SK-N-SH (cell line): ENCODE results near the gene MAK. TPM values are rescaled to one million over a fixed set of nuclear protein-coding genes. Genes with fewer than 3 reads are reported as not detected.

ENCODE experiments used
- CTCF ChIA-PET: fragments of 300-600, 350-600 bp; formaldehyde crosslinking; extraction: SDS; loops from one replicate; lab custom pipeline; 2021; lab: Yijun Ruan, JAX
- POLR2A ChIA-PET: fragments of 350-600 bp; sonication (Branson Sonifier 250); formaldehyde crosslinking; extraction: SDS; loops from one replicate; lab custom pipeline; 2020; ENCODE audit warnings: antibody characterized with exemption, inconsistent platforms; lab: Yijun Ruan, JAX
- DNase-seq: peaks from one replicate; pipeline ENCODE4 v3.0.0; 2012
- H2AFZ ChIP-seq: fragments of 200-600 bp; sonication (generic); 2 replicates; pipeline ENCODE4 v1.8.1; 2016; ENCODE audit warnings: antibody characterized with exemption, mild to moderate bottlenecking, low read depth
- H3F3A ChIP-seq: fragments of 200-600 bp; sonication (generic); replicated peaks from 2 replicates; pipeline ENCODE3; 2016; ENCODE audit warnings: antibody characterized with exemption, mild to moderate bottlenecking; ENCODE audit not compliant: insufficient read depth
- H3K27ac ChIP-seq, 2 experiments: fragments of 200-500 bp in 1 of 2; fragments of 200-600 bp in 1 of 2; sonication (Bioruptor generic) in 1 of 2; sonication (generic), shearing (Covaris generic) in 1 of 2; 2 replicates each; pipeline versions ENCODE4 v1.5.1 to v1.6.1; 2014 to 2016; ENCODE audit warnings: low read depth in 2 of 2, inconsistent platforms in 1 of 2, low read length in 1 of 2, mild to moderate bottlenecking in 1 of 2, mixed read lengths in 1 of 2
- H3K27me3 ChIP-seq: fragments of 200-600 bp; sonication (generic), shearing (Covaris generic); 2 replicates; pipeline ENCODE4 v1.6.1; 2016; ENCODE audit warnings: mixed run types; ENCODE audit not compliant: insufficient read depth
- H3K36me3 ChIP-seq, 2 experiments: fragments of 200-500 bp in 1 of 2; fragments of 200-600 bp in 1 of 2; sonication (Bioruptor generic) in 1 of 2; sonication (generic) in 1 of 2; replicated peaks in 1 of 2; 2 replicates each; pipeline versions ENCODE3 to v1.5.1; 2014 to 2016; ENCODE audit warnings: low read length in 1 of 2, mild to moderate bottlenecking in 1 of 2; ENCODE audit not compliant: insufficient read depth in 2 of 2, control insufficient read depth in 1 of 2
- H3K4me1 ChIP-seq, 2 experiments: fragments of 200-500 bp in 1 of 2; fragments of 200-600 bp in 1 of 2; sonication (Bioruptor generic) in 1 of 2; sonication (generic), shearing (Covaris generic) in 1 of 2; 2 replicates each; pipeline versions ENCODE4 v1.5.1 to v1.6.1; 2014 to 2016; ENCODE audit warnings: low read depth in 1 of 2, low read length in 1 of 2, mixed run types in 1 of 2; ENCODE audit not compliant: insufficient read depth in 2 of 2, control insufficient read depth in 1 of 2
- H3K4me2 ChIP-seq: fragments of 200-600 bp; sonication (generic), shearing (Covaris generic); 2 replicates; pipeline ENCODE4 v1.6.1; 2017; ENCODE audit warnings: mixed run types
- H3K4me3 ChIP-seq, 2 experiments: fragments of 200-500 bp in 1 of 2; fragments of 200-600 bp in 1 of 2; sonication (Bioruptor generic) in 1 of 2; sonication (generic), shearing (Covaris generic) in 1 of 2; 2 replicates each; pipeline versions ENCODE4 v1.5.1 to v1.8.1; 2014 to 2016; ENCODE audit warnings: low read depth in 2 of 2, inconsistent platforms in 1 of 2, low read length in 1 of 2, mild to moderate bottlenecking in 1 of 2, mixed read lengths in 1 of 2, moderate library complexity in 1 of 2
- H3K79me2 ChIP-seq: fragments of 200-600 bp; sonication (generic); 2 replicates; pipeline ENCODE4 v1.8.1; 2017; ENCODE audit warnings: mild to moderate bottlenecking; ENCODE audit not compliant: insufficient read depth
- H3K9ac ChIP-seq: fragments of 200-600 bp; sonication (generic); 2 replicates; pipeline ENCODE4 v1.6.1; 2017; ENCODE audit warnings: mixed run types
- H3K9me2 ChIP-seq: fragments of 200-600 bp; sonication (generic); 2 replicates; pipeline ENCODE4 v1.6.1; 2017; ENCODE audit warnings: mixed run types
- H3K9me3 ChIP-seq: fragments of 200-600 bp; sonication (generic); 2 replicates; pipeline ENCODE4 v1.6.1; 2017; ENCODE audit warnings: mixed run types, mild to moderate bottlenecking, moderate library complexity
- H4K20me1 ChIP-seq: fragments of 200-600 bp; sonication (generic); 2 replicates; pipeline ENCODE4 v1.6.1; 2017; ENCODE audit warnings: mild to moderate bottlenecking, mixed run types; ENCODE audit not compliant: insufficient read depth
- CHD2 ChIP-seq: fragments of 150-350 bp; IDR thresholded peaks from 2 replicates; pipeline ENCODE4 v1.6.1; 2018; ENCODE audit warnings: low read length; ENCODE audit not compliant: partially characterized antibody
- ELF1 ChIP-seq: IDR thresholded peaks from 2 replicates; pipeline ENCODE4 v1.4.0; 2012
- EP300 ChIP-seq, 2 experiments: IDR thresholded peaks; 2 replicates each; pipeline versions ENCODE4 v1.4.0 to v1.6.1; 2012; ENCODE audit warnings: borderline replicate concordance in 1 of 2, low read depth in 1 of 2, low read length in 1 of 2
- FOXM1 ChIP-seq: IDR thresholded peaks from 2 replicates; pipeline ENCODE4 v1.4.0; 2012; ENCODE audit warnings: low read depth, mild to moderate bottlenecking
- GABPA ChIP-seq: IDR thresholded peaks from 2 replicates; pipeline ENCODE4 v1.4.0; 2012; ENCODE audit warnings: low read depth, mild to moderate bottlenecking
- MEF2A ChIP-seq: IDR thresholded peaks from 2 replicates; pipeline ENCODE4 v1.4.0; 2012; ENCODE audit warnings: low read depth, borderline replicate concordance
- NFIC ChIP-seq: IDR thresholded peaks from 2 replicates; pipeline ENCODE4 v1.4.0; 2012; ENCODE audit warnings: borderline replicate concordance
- POLR2AphosphoS5 ChIP-seq: IDR thresholded peaks from 2 replicates; pipeline ENCODE4 v1.6.1; 2012; ENCODE audit warnings: low read depth, low read length
- RAD21 ChIP-seq: IDR thresholded peaks from 2 replicates; pipeline ENCODE4 v1.6.1; 2012; ENCODE audit warnings: mild to moderate bottlenecking, low read length
- RCOR1 ChIP-seq: fragments of 150-350 bp; IDR thresholded peaks from 2 replicates; pipeline ENCODE4 v1.6.1; 2017; ENCODE audit warnings: antibody characterized with exemption, low read length
- RFX5 ChIP-seq: IDR thresholded peaks from 2 replicates; pipeline ENCODE4 v1.6.1; 2012; ENCODE audit warnings: mild to moderate bottlenecking, improper control_type of control experiment, low read length
- RXRA ChIP-seq: IDR thresholded peaks from 2 replicates; pipeline ENCODE4 v1.4.0; 2012; ENCODE audit warnings: low read depth, mild to moderate bottlenecking, borderline replicate concordance
- SMC3 ChIP-seq: IDR thresholded peaks from 2 replicates; pipeline ENCODE4 v1.6.1; 2012; ENCODE audit warnings: low read depth, low read length, improper control_type of control experiment
- TCF12 ChIP-seq: IDR thresholded peaks from 2 replicates; pipeline ENCODE4 v1.4.0; 2012
- TEAD4 ChIP-seq: IDR thresholded peaks from 2 replicates; pipeline ENCODE4 v1.4.0; 2012; ENCODE audit warnings: mild to moderate bottlenecking, borderline replicate concordance; ENCODE audit not compliant: insufficient read depth
- YY1 ChIP-seq: IDR thresholded peaks from 2 replicates; pipeline ENCODE4 v1.4.0; 2012; ENCODE audit warnings: low read depth, mild to moderate bottlenecking
- WGBS: methylation state at CpG from one replicate; pipeline ENCODE4 v1.1.6; 2017; ENCODE audit warnings: low lambda C conversion rate; 5-methylcytosine and 5-hydroxymethylcytosine counted together
- polyA plus RNA-seq, 3 experiments: library from polyadenylated mRNA; depleted of rRNA; stranded (reverse); fragments of >200 nt; gene quantifications; 2 replicates each; pipeline ENCODE4 v1.2.3, GENCODE V29; 2012
- TF ChIP-seq, protein P1 (sequence below): fragments of 150-350 bp; IDR thresholded peaks from 2 replicates; pipeline ENCODE4 v1.6.1; 2016; ENCODE audit warnings: mild to moderate bottlenecking, low read depth, low read length
- TF ChIP-seq, protein P2 (sequence below): IDR thresholded peaks from 2 replicates; pipeline ENCODE4 v1.4.0; 2012; ENCODE audit warnings: low read depth, borderline replicate concordance
- TF ChIP-seq, protein P3 (sequence below): IDR thresholded peaks from 2 replicates; pipeline ENCODE4 v1.6.1; 2012; ENCODE audit warnings: mild to moderate bottlenecking, low read depth, low read length, moderate library complexity
- TF ChIP-seq, protein P4 (sequence below): fragments of 150-350 bp; IDR thresholded peaks from 2 replicates; pipeline ENCODE4 v1.6.1; 2017; ENCODE audit warnings: antibody characterized with exemption, low read length, low read depth, borderline replicate concordance

The MAK gene
- polyA plus RNA-seq, 1 of the 3 experiments (the other 2 are of a cell fraction): 0.02 TPM

DNA sequence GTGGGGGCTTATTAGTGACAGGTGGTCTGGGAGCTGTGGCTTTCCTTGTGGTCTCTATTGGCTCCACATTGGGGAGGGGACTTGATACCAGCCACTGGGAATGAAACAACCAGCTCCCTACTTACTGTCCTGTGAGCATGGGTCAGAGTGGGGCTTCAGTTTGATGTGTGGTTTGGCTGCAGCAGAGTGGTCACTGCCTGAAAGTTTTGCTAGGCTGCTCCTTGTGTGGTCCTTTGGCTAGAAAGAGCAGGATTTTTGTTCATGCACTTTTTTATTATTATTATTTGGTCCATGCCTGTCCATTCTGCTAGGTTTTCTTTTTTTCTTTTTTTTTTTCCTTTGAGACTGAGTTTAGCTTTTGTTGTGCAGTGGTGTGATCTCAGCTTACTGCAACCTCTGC lies 98.3 kb downstream of the MAK start:
- Histone ChIP-seq H4K20me1 (no peaks in the 10 kb centered on the region), H3F3A (peaks cover 5% of the 10 kb centered on the region), H3K4me2 (no peak overlapping the region), H3K4me1 (no peaks in the 10 kb centered on the region), H3K9ac (no peak overlapping the region), H2AFZ (no peak overlapping the region), H3K27me3 (no peaks in the 10 kb centered on the region), H3K4me3 (no peak overlapping the region), H3K9me2 (no peaks in the 10 kb centered on the region), H3K36me3 (peaks cover 0 to 11% of the 10 kb centered on the region in 2 experiments), H3K27ac (no peak overlapping the region), H3K9me3 (no peaks in the 10 kb centered on the region), H3K79me2 (peaks cover 6% of the 10 kb centered on the region; the same call in 1 of the 2 replicates)
- TF ChIP-seq FOXM1: no peak
- TF ChIP-seq, protein P1, sequence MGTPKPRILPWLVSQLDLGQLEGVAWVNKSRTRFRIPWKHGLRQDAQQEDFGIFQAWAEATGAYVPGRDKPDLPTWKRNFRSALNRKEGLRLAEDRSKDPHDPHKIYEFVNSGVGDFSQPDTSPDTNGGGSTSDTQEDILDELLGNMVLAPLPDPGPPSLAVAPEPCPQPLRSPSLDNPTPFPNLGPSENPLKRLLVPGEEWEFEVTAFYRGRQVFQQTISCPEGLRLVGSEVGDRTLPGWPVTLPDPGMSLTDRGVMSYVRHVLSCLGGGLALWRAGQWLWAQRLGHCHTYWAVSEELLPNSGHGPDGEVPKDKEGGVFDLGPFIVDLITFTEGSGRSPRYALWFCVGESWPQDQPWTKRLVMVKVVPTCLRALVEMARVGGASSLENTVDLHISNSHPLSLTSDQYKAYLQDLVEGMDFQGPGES: no peak
- TF ChIP-seq TCF12: no peak
- no peak for TF ChIP-seq MEF2A
- no peak for TF ChIP-seq CHD2
- no peak for TF ChIP-seq YY1
- no peak for TF ChIP-seq RXRA
- no peak for TF ChIP-seq RAD21
- TF ChIP-seq, protein P2, sequence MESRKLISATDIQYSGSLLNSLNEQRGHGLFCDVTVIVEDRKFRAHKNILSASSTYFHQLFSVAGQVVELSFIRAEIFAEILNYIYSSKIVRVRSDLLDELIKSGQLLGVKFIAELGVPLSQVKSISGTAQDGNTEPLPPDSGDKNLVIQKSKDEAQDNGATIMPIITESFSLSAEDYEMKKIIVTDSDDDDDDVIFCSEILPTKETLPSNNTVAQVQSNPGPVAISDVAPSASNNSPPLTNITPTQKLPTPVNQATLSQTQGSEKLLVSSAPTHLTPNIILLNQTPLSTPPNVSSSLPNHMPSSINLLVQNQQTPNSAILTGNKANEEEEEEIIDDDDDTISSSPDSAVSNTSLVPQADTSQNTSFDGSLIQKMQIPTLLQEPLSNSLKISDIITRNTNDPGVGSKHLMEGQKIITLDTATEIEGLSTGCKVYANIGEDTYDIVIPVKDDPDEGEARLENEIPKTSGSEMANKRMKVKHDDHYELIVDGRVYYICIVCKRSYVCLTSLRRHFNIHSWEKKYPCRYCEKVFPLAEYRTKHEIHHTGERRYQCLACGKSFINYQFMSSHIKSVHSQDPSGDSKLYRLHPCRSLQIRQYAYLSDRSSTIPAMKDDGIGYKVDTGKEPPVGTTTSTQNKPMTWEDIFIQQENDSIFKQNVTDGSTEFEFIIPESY: no peak
- no peak for TF ChIP-seq NFIC
- no peak for TF ChIP-seq TEAD4
- no peak for TF ChIP-seq GABPA
- no peak for TF ChIP-seq RFX5
- TF ChIP-seq SMC3: no peak
- ChIA-PET POLR2A (no interaction called here), CTCF (interaction anchor here (1.0 kb wide), 1 partner anchor 62 kb away, joined by 5 read pairs; no protein-coding TSS in a partner anchor)
- no peak for DNase-seq

DNA sequence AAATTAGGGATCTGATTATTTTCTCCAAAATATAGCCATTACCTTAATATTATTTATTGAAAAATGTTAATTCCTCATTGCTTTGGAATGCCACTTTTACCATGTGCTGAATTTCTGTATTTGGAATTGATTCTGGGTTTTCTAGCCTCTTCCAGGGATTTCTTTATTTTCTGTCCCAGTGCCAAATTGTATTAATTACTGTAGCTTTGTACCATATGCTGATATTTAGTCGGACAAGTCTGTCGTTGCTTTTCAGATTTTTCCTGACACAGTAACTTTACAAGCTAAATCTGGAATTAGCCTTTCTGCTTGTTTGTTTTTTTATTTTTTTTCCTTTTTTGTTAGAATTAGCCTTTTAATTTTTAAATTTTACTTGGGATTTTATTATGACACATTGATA lies 101.6 kb downstream of the MAK start:
- WGBS: 88% methylated on average over 2 of the region's 2 CpGs
- Histone ChIP-seq H3K4me2 (no peak overlapping the region), H3F3A (peaks cover 8% of the 10 kb centered on the region), H4K20me1 (no peaks in the 10 kb centered on the region), H3K79me2 (peaks cover 6% of the 10 kb centered on the region; the same call in 1 of the 2 replicates), H3K27ac (no peak overlapping the region), H2AFZ (no peak overlapping the region), H3K36me3 (peaks cover 6 to 10% of the 10 kb centered on the region in 2 experiments), H3K9me2 (no peaks in the 10 kb centered on the region), H3K9ac (no peak overlapping the region), H3K4me3 (no peak overlapping the region), H3K9me3 (no peaks in the 10 kb centered on the region), H3K4me1 (no peaks in the 10 kb centered on the region), H3K27me3 (no peaks in the 10 kb centered on the region)
- POLR2A ChIA-PET: interaction anchor here (0.7 kb wide), 1 partner anchor 9 kb away, joined by 3 read pairs; no protein-coding TSS in a partner anchor
- CTCF ChIA-PET: interaction anchor here (0.6 kb wide), 1 partner anchor 61 kb away, joined by 3 read pairs; no protein-coding TSS in a partner anchor
- no peak for DNase-seq
- TF ChIP-seq POLR2AphosphoS5 (no peak), TEAD4 (no peak), NFIC (no peak), MEF2A (no peak), RCOR1 (no peak), SMC3 (no peak), EP300 (IDR thresholded peaks at IDR 0.05; ENCODE audit: borderline replicate concordance in 1 of 2, low read depth in 1 of 2, low read length in 1 of 2) (no peak), ELF1 (no peak), RXRA (no peak)
- TF ChIP-seq, protein P1: no peak
- TF ChIP-seq, protein P3, sequence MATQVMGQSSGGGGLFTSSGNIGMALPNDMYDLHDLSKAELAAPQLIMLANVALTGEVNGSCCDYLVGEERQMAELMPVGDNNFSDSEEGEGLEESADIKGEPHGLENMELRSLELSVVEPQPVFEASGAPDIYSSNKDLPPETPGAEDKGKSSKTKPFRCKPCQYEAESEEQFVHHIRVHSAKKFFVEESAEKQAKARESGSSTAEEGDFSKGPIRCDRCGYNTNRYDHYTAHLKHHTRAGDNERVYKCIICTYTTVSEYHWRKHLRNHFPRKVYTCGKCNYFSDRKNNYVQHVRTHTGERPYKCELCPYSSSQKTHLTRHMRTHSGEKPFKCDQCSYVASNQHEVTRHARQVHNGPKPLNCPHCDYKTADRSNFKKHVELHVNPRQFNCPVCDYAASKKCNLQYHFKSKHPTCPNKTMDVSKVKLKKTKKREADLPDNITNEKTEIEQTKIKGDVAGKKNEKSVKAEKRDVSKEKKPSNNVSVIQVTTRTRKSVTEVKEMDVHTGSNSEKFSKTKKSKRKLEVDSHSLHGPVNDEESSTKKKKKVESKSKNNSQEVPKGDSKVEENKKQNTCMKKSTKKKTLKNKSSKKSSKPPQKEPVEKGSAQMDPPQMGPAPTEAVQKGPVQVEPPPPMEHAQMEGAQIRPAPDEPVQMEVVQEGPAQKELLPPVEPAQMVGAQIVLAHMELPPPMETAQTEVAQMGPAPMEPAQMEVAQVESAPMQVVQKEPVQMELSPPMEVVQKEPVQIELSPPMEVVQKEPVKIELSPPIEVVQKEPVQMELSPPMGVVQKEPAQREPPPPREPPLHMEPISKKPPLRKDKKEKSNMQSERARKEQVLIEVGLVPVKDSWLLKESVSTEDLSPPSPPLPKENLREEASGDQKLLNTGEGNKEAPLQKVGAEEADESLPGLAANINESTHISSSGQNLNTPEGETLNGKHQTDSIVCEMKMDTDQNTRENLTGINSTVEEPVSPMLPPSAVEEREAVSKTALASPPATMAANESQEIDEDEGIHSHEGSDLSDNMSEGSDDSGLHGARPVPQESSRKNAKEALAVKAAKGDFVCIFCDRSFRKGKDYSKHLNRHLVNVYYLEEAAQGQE: no peak
- TF ChIP-seq, protein P4, sequence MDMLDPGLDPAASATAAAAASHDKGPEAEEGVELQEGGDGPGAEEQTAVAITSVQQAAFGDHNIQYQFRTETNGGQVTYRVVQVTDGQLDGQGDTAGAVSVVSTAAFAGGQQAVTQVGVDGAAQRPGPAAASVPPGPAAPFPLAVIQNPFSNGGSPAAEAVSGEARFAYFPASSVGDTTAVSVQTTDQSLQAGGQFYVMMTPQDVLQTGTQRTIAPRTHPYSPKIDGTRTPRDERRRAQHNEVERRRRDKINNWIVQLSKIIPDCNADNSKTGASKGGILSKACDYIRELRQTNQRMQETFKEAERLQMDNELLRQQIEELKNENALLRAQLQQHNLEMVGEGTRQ: no peak
